Breast epithelium (tissue), 4 donors: ENCODE measurements around the gene TRPC3. TPM values are rescaled to one million over a fixed set of nuclear protein-coding genes. Genes with fewer than 3 reads are reported as not detected.
"Not testable (repeated sequence)": the region's sequence is repeated elsewhere in the genome, so short reads cannot be mapped to it uniquely, and the experiment has no call there.

ENCODE experiments used
- DNase-seq, 2 donors: peaks; one replicate each; pipeline ENCODE4 v3.0.0-alpha.2; 2019; ENCODE audit warnings: low spot score in 2 of 2
- H3K27ac ChIP-seq, 2 donors: fragments of 200-600 bp; sonication (generic) in 1 of 2; one replicate each; pipeline ENCODE4 v1.5.1; 2016 to 2019; ENCODE audit warnings: mild to moderate bottlenecking in 1 of 2
- H3K27me3 ChIP-seq, 2 donors: fragments of 200-600 bp; sonication (generic) in 1 of 2; one replicate each; pipeline versions ENCODE4 v1.5.1 to v1.6.0; 2017 to 2019; ENCODE audit warnings: control low read depth in 1 of 2, mild to moderate bottlenecking in 1 of 2
- H3K36me3 ChIP-seq: fragments of 200-600 bp; one replicate; pipeline ENCODE4 v1.5.1; 2019
- H3K4me1 ChIP-seq, 2 donors: fragments of 200-600 bp; sonication (generic); one replicate each; pipeline ENCODE4 v1.5.1; 2016 to 2019; ENCODE audit warnings: control low read depth in 1 of 2
- H3K4me3 ChIP-seq, 3 donors: fragments of 200-600 bp; sonication (generic); 1 replicate in 2 of 3; 2 replicates in 1 of 3; pipeline ENCODE4 v1.5.1; 2016 to 2019; ENCODE audit warnings: mild to moderate bottlenecking in 3 of 3, moderate library complexity in 2 of 3
- H3K9me3 ChIP-seq, 2 donors: fragments of 200-600 bp; sonication (generic) in 1 of 2; one replicate each; pipeline ENCODE4 v1.5.1; 2016 to 2019; ENCODE audit warnings: control low read depth in 1 of 2
- POLR2A ChIP-seq: fragments of 450-650 bp; IDR thresholded peaks from one replicate; pipeline ENCODE4 v1.6.1; 2016; ENCODE audit warnings: antibody characterized with exemption, mild to moderate bottlenecking, moderate library complexity
- POLR2AphosphoS5 ChIP-seq, 3 donors: sonication (generic); formaldehyde crosslinking; IDR thresholded peaks; one replicate each; pipeline ENCODE4 v1.6.1; 2017; ENCODE audit warnings: antibody characterized with exemption in 3 of 3
- intact Hi-C: fragments of 100-400 bp; cut with DNase I; formaldehyde crosslinking; loops from one replicate; pipeline ENCODE4 v1.15.1; 2023; ENCODE audit warnings: low total_unique reads
- total RNA-seq, 3 donors: library from RNA; depleted of rRNA; stranded (reverse); fragments of >200 nt; gene quantifications; one replicate each; pipeline ENCODE4 v1.1.0, GENCODE V29; 2016
- TF ChIP-seq, protein P1 (sequence below), 3 donors: fragments of 450-650 bp; IDR thresholded peaks; one replicate each; pipeline ENCODE4 v1.5.1; 2016 to 2017; ENCODE audit warnings: antibody characterized with exemption in 3 of 3, mild to moderate bottlenecking in 3 of 3, moderate library complexity in 3 of 3

Gene TRPC3
- total RNA-seq, 3 donors from 2014 or later = 0.64 to 0.98 (median 0.88) TPM

GRCh38 chr4:121927948-121928347, 23.9 kb downstream of the TRPC3 start:
- peaks cover 0 to 5% of the 10 kb centered on the region in 2 donors for H3K9me3 ChIP-seq
- no peak overlapping the region for H3K4me3 ChIP-seq
- H3K4me1 ChIP-seq = no peaks in the 10 kb centered on the region
- no peak overlapping the region for H3K27ac ChIP-seq
- intact Hi-C loops = no loop called here
- DNase-seq = no peak
- no peaks in the 10 kb centered on the region for H3K36me3 ChIP-seq
- H3K27me3 ChIP-seq = no peaks in the 10 kb centered on the region
- TF ChIP-seq, protein P1, sequence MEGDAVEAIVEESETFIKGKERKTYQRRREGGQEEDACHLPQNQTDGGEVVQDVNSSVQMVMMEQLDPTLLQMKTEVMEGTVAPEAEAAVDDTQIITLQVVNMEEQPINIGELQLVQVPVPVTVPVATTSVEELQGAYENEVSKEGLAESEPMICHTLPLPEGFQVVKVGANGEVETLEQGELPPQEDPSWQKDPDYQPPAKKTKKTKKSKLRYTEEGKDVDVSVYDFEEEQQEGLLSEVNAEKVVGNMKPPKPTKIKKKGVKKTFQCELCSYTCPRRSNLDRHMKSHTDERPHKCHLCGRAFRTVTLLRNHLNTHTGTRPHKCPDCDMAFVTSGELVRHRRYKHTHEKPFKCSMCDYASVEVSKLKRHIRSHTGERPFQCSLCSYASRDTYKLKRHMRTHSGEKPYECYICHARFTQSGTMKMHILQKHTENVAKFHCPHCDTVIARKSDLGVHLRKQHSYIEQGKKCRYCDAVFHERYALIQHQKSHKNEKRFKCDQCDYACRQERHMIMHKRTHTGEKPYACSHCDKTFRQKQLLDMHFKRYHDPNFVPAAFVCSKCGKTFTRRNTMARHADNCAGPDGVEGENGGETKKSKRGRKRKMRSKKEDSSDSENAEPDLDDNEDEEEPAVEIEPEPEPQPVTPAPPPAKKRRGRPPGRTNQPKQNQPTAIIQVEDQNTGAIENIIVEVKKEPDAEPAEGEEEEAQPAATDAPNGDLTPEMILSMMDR (IDR thresholded peaks at IDR 0.05) = no peak
- TF ChIP-seq POLR2A (no peak), POLR2AphosphoS5 (IDR thresholded peaks at IDR 0.05) (no peak)

- H3K27me3 ChIP-seq, H3K4me3 ChIP-seq, H3K4me1 ChIP-seq, intact Hi-C loops, H3K27ac ChIP-seq, DNase-seq, H3K36me3 ChIP-seq, H3K9me3 ChIP-seq: not testable (repeated sequence)
These were observed 25.4 kb downstream of the TRPC3 start for GRCh38 chr4:121926490-121926889.

DNA sequence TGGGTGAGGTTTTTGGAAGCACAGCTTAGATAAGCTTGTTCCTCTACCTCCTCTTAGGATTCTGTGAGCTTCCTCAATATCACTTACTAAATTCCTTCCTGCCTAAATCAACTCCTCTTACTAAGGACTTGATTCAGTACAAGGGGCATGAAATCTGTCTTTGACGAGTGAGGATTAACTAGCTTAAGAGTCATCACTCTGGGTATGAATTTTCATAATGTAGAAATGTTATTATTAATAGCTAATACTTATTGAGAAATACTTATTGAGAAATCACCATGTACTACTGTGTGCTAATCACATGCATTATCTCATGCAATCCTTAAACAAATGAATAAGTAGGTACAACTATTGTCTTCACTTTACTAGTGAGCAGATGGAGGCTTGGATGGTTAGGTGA, 28.6 kb downstream of the TRPC3 start:
- TF ChIP-seq, protein P1 (IDR thresholded peaks at IDR 0.05) = no peak
- TF ChIP-seq POLR2AphosphoS5 (IDR thresholded peaks at IDR 0.05) = no peak
- TF ChIP-seq POLR2A = no peak
- no peaks in the 10 kb centered on the region for H3K36me3 ChIP-seq
- H3K27ac ChIP-seq = no peak overlapping the region
- intact Hi-C loops = loop anchor here (5.0 kb wide), 1 partner anchor 561 kb away; no protein-coding TSS in a partner anchor
- H3K9me3 ChIP-seq = no peaks in the 10 kb centered on the region
- H3K4me3 ChIP-seq = no peak overlapping the region
- H3K4me1 ChIP-seq = no peaks in the 10 kb centered on the region
- DNase-seq = no peak
- H3K27me3 ChIP-seq = no peaks in the 10 kb centered on the region

DNA sequence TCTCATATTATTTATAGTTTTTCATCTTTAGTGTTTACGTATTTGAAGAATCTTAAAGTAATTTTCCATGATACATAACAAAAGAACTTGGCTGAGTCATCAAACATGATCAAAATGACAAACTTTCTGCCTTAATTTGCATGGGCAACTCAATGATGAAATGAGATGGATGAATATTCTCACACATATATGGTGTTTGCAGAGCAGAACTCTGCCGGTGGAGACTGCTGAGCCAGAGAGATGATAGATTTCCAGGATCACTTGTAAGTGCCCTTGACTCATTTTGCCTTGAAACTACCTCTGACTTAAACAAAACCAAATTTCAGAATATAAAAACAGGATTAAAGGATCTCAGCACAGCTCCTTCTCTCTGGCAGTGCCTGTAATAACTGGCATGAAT, 38.2 kb downstream of the TRPC3 start:
- H3K27ac ChIP-seq = no peak overlapping the region
- no peak for DNase-seq
- intact Hi-C loops = no loop called here
- no peaks in the 10 kb centered on the region for H3K9me3 ChIP-seq
- TF ChIP-seq POLR2AphosphoS5 (IDR thresholded peaks at IDR 0.05) = no peak
- no peak for TF ChIP-seq POLR2A
- TF ChIP-seq, protein P1 (IDR thresholded peaks at IDR 0.05) = no peak
- no peaks in the 10 kb centered on the region for H3K36me3 ChIP-seq
- H3K4me1 ChIP-seq = no peaks in the 10 kb centered on the region
- H3K27me3 ChIP-seq = no peaks in the 10 kb centered on the region
- no peak overlapping the region for H3K4me3 ChIP-seq

GRCh38 chr4:121908346-121908745, 43.5 kb downstream of the TRPC3 start:
- no peaks in the 10 kb centered on the region for H3K36me3 ChIP-seq
- intact Hi-C loops = no loop called here
- H3K27me3 ChIP-seq = no peaks in the 10 kb centered on the region
- H3K27ac ChIP-seq = no peak overlapping the region
- no peak for DNase-seq
- no peak overlapping the region for H3K4me3 ChIP-seq
- no peaks in the 10 kb centered on the region for H3K4me1 ChIP-seq
- H3K9me3 ChIP-seq = no peaks in the 10 kb centered on the region
- TF ChIP-seq POLR2AphosphoS5 (IDR thresholded peaks at IDR 0.05) (no peak), POLR2A (no peak)
- TF ChIP-seq, protein P1 (IDR thresholded peaks at IDR 0.05) = no peak
